Eye (tissue), 1 donor: ENCODE results near the gene ALKAL2.

Experiments used
- DNase-seq: peaks from one replicate; pipeline ENCODE4 v3.0.0-alpha.2; 2015

ALKAL2 gene

GRCh38 chr2:289362-290089 lies 1.6 kb upstream of the ALKAL2 start:
- peak; percentile 70 for DNase-seq

- DNase-seq, result peak; percentile 60
These were observed 969 bp upstream of the ALKAL2 start for GRCh38 chr2:288758-289361.

GRCh38 chr2:287471-287885 lies 413 bp downstream of the ALKAL2 start:
- DNase-seq, result peak; percentile 72

GRCh38 chr2:286774-287392 lies 1.0 kb downstream of the ALKAL2 start:
- peak; percentile 83 for DNase-seq

GRCh38 chr2:286035-286434 lies 1.9 kb downstream of the ALKAL2 start:
- no peak for DNase-seq

GRCh38 chr2:285531-285930 lies 2.4 kb downstream of the ALKAL2 start:
- peak; percentile 58 for DNase-seq

- DNase-seq, result peak; percentile 5
These were observed 2.9 kb downstream of the ALKAL2 start for GRCh38 chr2:284896-285492.

GRCh38 chr2:283996-284794 lies 3.7 kb downstream of the ALKAL2 start:
- DNase-seq, result no peak

GRCh38 chr2:282371-283263 lies 5.3 kb downstream of the ALKAL2 start:
- DNase-seq, result no peak

- DNase-seq, result no peak
These were observed 6.5 kb downstream of the ALKAL2 start for GRCh38 chr2:281381-281780.

GRCh38 chr2:280650-281110 lies 7.2 kb downstream of the ALKAL2 start:
- DNase-seq, result peak; percentile 17

- no peak for DNase-seq
These were observed 7.8 kb downstream of the ALKAL2 start for GRCh38 chr2:279956-280649.

- DNase-seq, result no peak
These were observed 8.5 kb downstream of the ALKAL2 start for GRCh38 chr2:279366-279765.

GRCh38 chr2:278927-279320 lies 9.0 kb downstream of the ALKAL2 start:
- no peak for DNase-seq

GRCh38 chr2:278312-278926 lies 9.5 kb downstream of the ALKAL2 start:
- DNase-seq, result no peak

- no peak for DNase-seq
These were observed 12.4 kb downstream of the ALKAL2 start for GRCh38 chr2:275466-275865.

- DNase-seq, result no peak
These were observed 13.4 kb downstream of the ALKAL2 start for GRCh38 chr2:274503-274902.

- DNase-seq, result no peak
These were observed 14.6 kb downstream of the ALKAL2 start for GRCh38 chr2:273333-273732.

- DNase-seq, result no peak
These were observed 16.0 kb downstream of the ALKAL2 start for GRCh38 chr2:271917-272316.

- DNase-seq, result no peak
These were observed 17.0 kb downstream of the ALKAL2 start for GRCh38 chr2:270861-271260.
